A549 (cell line): ENCODE results near the gene C9orf78. TPM values are rescaled to one million over a fixed set of nuclear protein-coding genes. Genes with fewer than 3 reads are reported as not detected.

Source experiments
- ATAC-seq, 2 experiments: fragments of 200-7000 bp in 1 of 2; fragments of >200 bp in 1 of 2; cut with Nextera tagmentation in 1 of 2; cut with Tn5 transposase in 1 of 2; 3 replicates each; pipeline versions ENCODE4 v1.8.0 to v1.9.1; 2018 to 2020; ENCODE audit warnings: mild to moderate bottlenecking in 1 of 2, moderate library complexity in 1 of 2
- CTCF ChIA-PET: fragments of 300-600 bp; sonication (Branson Sonifier 250); formaldehyde crosslinking; extraction: SDS; loops from one replicate; lab custom pipeline; 2021; ENCODE audit warnings: antibody characterized with exemption, inconsistent platforms; lab: Yijun Ruan, JAX
- POLR2A ChIA-PET: fragments of 350-600 bp; formaldehyde crosslinking; extraction: SDS; loops from one replicate; lab custom pipeline; 2021; ENCODE audit warnings: antibody characterized with exemption, inconsistent platforms; lab: Yijun Ruan, JAX
- DNase-seq, 2 experiments: peaks; one replicate each; pipeline versions ENCODE4 v3.0.0 to v3.0.0-alpha.2; 2011 to 2016; ENCODE audit warnings: low read depth in 1 of 2, low spot score in 1 of 2
- FAIRE-seq: peaks from 2 replicates; lab custom pipeline; 2011; peaks lifted over from hg19 to GRCh38; lab: Jason Lieb, UNC
- H3K27ac ChIP-seq, 2 experiments: fragments of >200 bp; sonication (Bioruptor Twin); formaldehyde crosslinking; 3 replicates each; pipeline ENCODE4 v1.5.1; 2016 to 2017
- H3K4me1 ChIP-seq: fragments of >200 bp; sonication (Bioruptor Twin); formaldehyde crosslinking; 3 replicates; pipeline ENCODE4 v1.6.1; 2016
- H3K4me2 ChIP-seq: fragments of >200 bp; sonication (Bioruptor Twin); formaldehyde crosslinking; 3 replicates; pipeline ENCODE4 v1.6.1; 2016
- H3K4me3 ChIP-seq: fragments of >200 bp; sonication (Bioruptor Twin); formaldehyde crosslinking; 3 replicates; pipeline ENCODE4 v1.5.1; 2016
- H3K9me3 ChIP-seq: fragments of >200 bp; sonication (Bioruptor Twin); formaldehyde crosslinking; 3 replicates; pipeline ENCODE4 v1.6.1; 2016
- BHLHE40 ChIP-seq: IDR thresholded peaks from 2 replicates; pipeline ENCODE4 v1.6.1; 2012; ENCODE audit warnings: low read depth, low read length, inconsistent platforms
- CBX8 ChIP-seq: fragments of 200-600 bp; sonication (generic); IDR thresholded peaks from 2 replicates; pipeline ENCODE4 v1.6.1; 2016
- CHD2 ChIP-seq: fragments of 150-350 bp; IDR thresholded peaks from 2 replicates; pipeline ENCODE4 v1.6.1; 2014; ENCODE audit warnings: low read length; ENCODE audit not compliant: partially characterized antibody
- FOXS1 ChIP-seq: fragments of 250-450 bp; sonication (Bioruptor Pico); IDR thresholded peaks from 2 replicates; pipeline ENCODE4 v1.5.0; 2020; ENCODE audit warnings: mild to moderate bottlenecking, moderate library complexity
- HDAC2 ChIP-seq: fragments of 200-600 bp; sonication (generic); IDR thresholded peaks from 2 replicates; pipeline ENCODE4 v1.6.1; 2016
- HEYL ChIP-seq: fragments of 250-450 bp; sonication (Bioruptor Pico); IDR thresholded peaks from 2 replicates; pipeline ENCODE4 v1.8.0; 2021; ENCODE audit warnings: mild to moderate bottlenecking, moderate library complexity
- HOXB13 ChIP-seq: fragments of 250-450 bp; sonication (Bioruptor Pico); IDR thresholded peaks from 2 replicates; pipeline ENCODE4 v1.5.0; 2020; ENCODE audit warnings: low read depth, mild to moderate bottlenecking, moderate library complexity
- JUN ChIP-seq, 2 experiments: fragments of >200 bp; sonication (Bioruptor Twin); formaldehyde crosslinking; IDR thresholded peaks; 2 replicates in 1 of 2; 3 replicates in 1 of 2; pipeline ENCODE4 v1.6.1; 2016 to 2017
- JUNB ChIP-seq: fragments of >200 bp; sonication (Bioruptor Twin); formaldehyde crosslinking; IDR thresholded peaks from 2 replicates; pipeline ENCODE4 v1.6.1; 2016
- MAZ ChIP-seq: fragments of 150-350 bp; IDR thresholded peaks from 2 replicates; pipeline ENCODE4 v1.6.1; 2014; ENCODE audit warnings: antibody characterized with exemption, low read depth, low read length, borderline replicate concordance
- MYC ChIP-seq: IDR thresholded peaks from 2 replicates; pipeline ENCODE4 v1.6.1; 2012; ENCODE audit warnings: mild to moderate bottlenecking, inconsistent platforms, low read length, improper control_type of control experiment, borderline replicate concordance
- NPAS2 ChIP-seq: fragments of 250-450 bp; sonication (Bioruptor Pico); IDR thresholded peaks from 2 replicates; pipeline ENCODE4 v1.8.0; 2022; ENCODE audit warnings: mild to moderate bottlenecking, moderate library complexity, borderline replicate concordance
- NR3C1 ChIP-seq: fragments of >200 bp; sonication (Bioruptor Twin); formaldehyde crosslinking; IDR thresholded peaks from 3 replicates; pipeline ENCODE4 v1.6.1; 2017
- POLR2A ChIP-seq: IDR thresholded peaks from 2 replicates; pipeline ENCODE4 v1.6.1; 2012; ENCODE audit warnings: mild to moderate bottlenecking, low read length
- RARB ChIP-seq: fragments of 250-450 bp; sonication (Bioruptor Pico); IDR thresholded peaks from 2 replicates; pipeline ENCODE4 v1.8.0; 2021; ENCODE audit warnings: mild to moderate bottlenecking, moderate library complexity
- RFX5 ChIP-seq: fragments of 450-650 bp; IDR thresholded peaks from 2 replicates; pipeline ENCODE4 v1.7.1; 2014; ENCODE audit warnings: antibody characterized with exemption, mild to moderate bottlenecking, moderate library complexity
- RNF2 ChIP-seq: fragments of 200-600 bp; sonication (generic); IDR thresholded peaks from 2 replicates; pipeline ENCODE4 v1.6.1; 2016; ENCODE audit warnings: low read depth, mild to moderate bottlenecking, antibody characterized with exemption, moderate library complexity, borderline replicate concordance
- SREBF2 ChIP-seq: fragments of 450-650 bp; IDR thresholded peaks from 2 replicates; pipeline ENCODE4 v1.6.1; 2014; ENCODE audit warnings: mild to moderate bottlenecking, moderate library complexity
- ZC3H11A ChIP-seq: fragments of 450-650 bp; IDR thresholded peaks from 2 replicates; pipeline ENCODE4 v1.6.1; 2014; ENCODE audit warnings: antibody characterized with exemption, mild to moderate bottlenecking
- ZFP36 ChIP-seq: fragments of 450-650 bp; IDR thresholded peaks from 2 replicates; pipeline ENCODE4 v1.6.1; 2014; ENCODE audit warnings: borderline replicate concordance; ENCODE audit not compliant: partially characterized antibody
- WGBS: methylation state at CpG from one replicate; pipeline ENCODE4 v1.1.6; 2017; ENCODE audit errors: missing lambda C conversion rate; 5-methylcytosine and 5-hydroxymethylcytosine counted together
- polyA plus RNA-seq, 4 experiments: library from polyadenylated mRNA; depleted of rRNA in 3 of 4; stranded (reverse); fragments of >200 nt; fragmentation: RNase III in 1 of 4; extraction: RNeasy Plus Mini Kit Qiagen cat#74134 plus additional on column Dnase treatment in 1 of 4; gene quantifications; 2 replicates in 3 of 4; 3 replicates in 1 of 4; pipeline ENCODE4 v1.2.3, GENCODE V29; 2011 to 2017
- TF ChIP-seq, protein P1 (sequence below): IDR thresholded peaks from 2 replicates; pipeline ENCODE4 v1.6.1; 2012
- TF ChIP-seq, protein P2 (sequence below): IDR thresholded peaks from 2 replicates; pipeline ENCODE4 v1.6.1; 2012
- TF ChIP-seq, protein P3 (sequence below): fragments of 200-600 bp; sonication (generic); IDR thresholded peaks from 2 replicates; pipeline ENCODE4 v1.6.1; 2016; ENCODE audit warnings: antibody characterized with exemption, mild to moderate bottlenecking, moderate library complexity

C9orf78 gene
- polyA plus RNA-seq, 2 of the 4 experiments (the other 2 are of a cell fraction), result 91.4 to 131 TPM

DNA sequence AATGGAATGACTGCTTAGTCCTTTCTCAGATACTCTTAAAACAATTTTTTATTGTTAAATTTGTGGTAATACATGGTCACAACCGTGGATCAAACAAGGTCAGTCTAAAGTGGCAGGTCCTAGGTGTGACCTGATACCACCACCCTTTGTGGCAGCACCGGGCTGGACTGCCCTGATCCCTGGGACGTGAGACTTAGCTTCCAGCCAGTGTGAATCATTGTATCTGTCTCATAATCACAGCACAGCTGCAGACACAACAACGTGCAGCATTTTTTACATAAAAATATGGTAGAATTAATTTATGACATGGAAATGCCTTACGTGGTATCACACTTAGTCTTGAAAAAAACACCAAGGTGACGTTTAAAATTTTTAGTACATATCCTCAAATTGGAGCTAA, 24.3 kb downstream of the C9orf78 start:
- WGBS, result 66% methylated on average over 6 of the region's 6 CpGs
- POLR2A ChIA-PET, result interaction anchor here (0.6 kb wide), 1 partner anchor 759 kb away, joined by 3 read pairs; no protein-coding TSS in a partner anchor

DNA sequence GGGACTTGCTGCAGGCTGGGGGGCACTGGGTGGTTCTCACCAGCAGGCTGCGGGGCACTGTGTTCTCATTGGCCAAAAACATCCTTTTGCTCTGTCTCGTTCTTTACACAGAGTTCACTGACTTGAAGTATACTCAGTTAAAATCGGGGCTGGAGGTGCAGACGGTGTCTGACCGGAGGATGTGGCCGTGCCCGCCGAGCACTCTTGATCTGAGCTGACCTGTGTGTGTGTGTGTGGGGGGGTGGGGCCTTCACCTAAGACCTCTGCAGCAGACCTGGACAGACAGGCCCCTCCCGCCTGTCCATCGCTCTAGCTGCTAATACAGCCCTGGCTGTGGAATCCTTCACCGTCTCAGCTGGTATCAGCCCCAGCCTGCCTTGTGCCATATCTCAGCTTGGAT, 25.0 kb downstream of the C9orf78 start:
- Histone ChIP-seq H3K4me1 (peaks cover 18% of the 10 kb centered on the region), H3K4me2 (no peak overlapping the region), H3K9me3 (no peaks in the 10 kb centered on the region), H3K4me3 (no peak overlapping the region), H3K27ac (no peak overlapping the region)
- TF ChIP-seq HOXB13 (CRISPR knock-in tag), result no peak
- DNase-seq (no peak), FAIRE-seq (no peak), ATAC-seq (peak in 1 of 2 experiments; percentile 8; a peak in 3 of 6 replicates)
- ChIA-PET POLR2A (interaction anchor here (1.4 kb wide), 1 partner anchor 9 kb away, joined by 5 read pairs; no protein-coding TSS in a partner anchor), CTCF (interaction anchor here (1.1 to 2.1 kb wide), 4 partner anchors 20 to 88 kb away, joined by 3 to 8 read pairs (median 5); no protein-coding TSS in a partner anchor)
- WGBS, result 91% methylated on average over 11 of the region's 11 CpGs

More for the DNA sequence above, 24.3 kb downstream of the C9orf78 start:
- ATAC-seq (peak in 1 of 2 experiments; percentile 28; a peak in 2 of 6 replicates), FAIRE-seq (no peak), DNase-seq (no peak)
- no peak for TF ChIP-seq RFX5
- TF ChIP-seq, protein P1, sequence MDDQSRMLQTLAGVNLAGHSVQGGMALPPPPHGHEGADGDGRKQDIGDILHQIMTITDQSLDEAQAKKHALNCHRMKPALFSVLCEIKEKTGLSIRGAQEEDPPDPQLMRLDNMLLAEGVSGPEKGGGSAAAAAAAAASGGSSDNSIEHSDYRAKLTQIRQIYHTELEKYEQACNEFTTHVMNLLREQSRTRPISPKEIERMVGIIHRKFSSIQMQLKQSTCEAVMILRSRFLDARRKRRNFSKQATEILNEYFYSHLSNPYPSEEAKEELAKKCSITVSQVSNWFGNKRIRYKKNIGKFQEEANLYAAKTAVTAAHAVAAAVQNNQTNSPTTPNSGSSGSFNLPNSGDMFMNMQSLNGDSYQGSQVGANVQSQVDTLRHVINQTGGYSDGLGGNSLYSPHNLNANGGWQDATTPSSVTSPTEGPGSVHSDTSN, result no peak
- TF ChIP-seq RARB (CRISPR knock-in tag), result no peak
- no peak for TF ChIP-seq MYC
- TF ChIP-seq ZFP36, result no peak
- no peak for TF ChIP-seq SREBF2
- no peak for TF ChIP-seq RNF2
- TF ChIP-seq CHD2, result no peak
- TF ChIP-seq, protein P2, sequence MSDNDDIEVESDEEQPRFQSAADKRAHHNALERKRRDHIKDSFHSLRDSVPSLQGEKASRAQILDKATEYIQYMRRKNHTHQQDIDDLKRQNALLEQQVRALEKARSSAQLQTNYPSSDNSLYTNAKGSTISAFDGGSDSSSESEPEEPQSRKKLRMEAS, result no peak
- no peak for TF ChIP-seq HOXB13 (CRISPR knock-in tag)
- no peak for TF ChIP-seq POLR2A
- TF ChIP-seq JUN (IDR thresholded peaks at IDR 0.05), result no peak
- TF ChIP-seq BHLHE40, result no peak
- TF ChIP-seq HEYL (CRISPR knock-in tag), result no peak
- no peak for TF ChIP-seq JUNB
- TF ChIP-seq MAZ, result no peak
- no peak for TF ChIP-seq FOXS1 (CRISPR knock-in tag)
- TF ChIP-seq NR3C1, result no peak
- TF ChIP-seq NPAS2, result no peak
- TF ChIP-seq, protein P3, sequence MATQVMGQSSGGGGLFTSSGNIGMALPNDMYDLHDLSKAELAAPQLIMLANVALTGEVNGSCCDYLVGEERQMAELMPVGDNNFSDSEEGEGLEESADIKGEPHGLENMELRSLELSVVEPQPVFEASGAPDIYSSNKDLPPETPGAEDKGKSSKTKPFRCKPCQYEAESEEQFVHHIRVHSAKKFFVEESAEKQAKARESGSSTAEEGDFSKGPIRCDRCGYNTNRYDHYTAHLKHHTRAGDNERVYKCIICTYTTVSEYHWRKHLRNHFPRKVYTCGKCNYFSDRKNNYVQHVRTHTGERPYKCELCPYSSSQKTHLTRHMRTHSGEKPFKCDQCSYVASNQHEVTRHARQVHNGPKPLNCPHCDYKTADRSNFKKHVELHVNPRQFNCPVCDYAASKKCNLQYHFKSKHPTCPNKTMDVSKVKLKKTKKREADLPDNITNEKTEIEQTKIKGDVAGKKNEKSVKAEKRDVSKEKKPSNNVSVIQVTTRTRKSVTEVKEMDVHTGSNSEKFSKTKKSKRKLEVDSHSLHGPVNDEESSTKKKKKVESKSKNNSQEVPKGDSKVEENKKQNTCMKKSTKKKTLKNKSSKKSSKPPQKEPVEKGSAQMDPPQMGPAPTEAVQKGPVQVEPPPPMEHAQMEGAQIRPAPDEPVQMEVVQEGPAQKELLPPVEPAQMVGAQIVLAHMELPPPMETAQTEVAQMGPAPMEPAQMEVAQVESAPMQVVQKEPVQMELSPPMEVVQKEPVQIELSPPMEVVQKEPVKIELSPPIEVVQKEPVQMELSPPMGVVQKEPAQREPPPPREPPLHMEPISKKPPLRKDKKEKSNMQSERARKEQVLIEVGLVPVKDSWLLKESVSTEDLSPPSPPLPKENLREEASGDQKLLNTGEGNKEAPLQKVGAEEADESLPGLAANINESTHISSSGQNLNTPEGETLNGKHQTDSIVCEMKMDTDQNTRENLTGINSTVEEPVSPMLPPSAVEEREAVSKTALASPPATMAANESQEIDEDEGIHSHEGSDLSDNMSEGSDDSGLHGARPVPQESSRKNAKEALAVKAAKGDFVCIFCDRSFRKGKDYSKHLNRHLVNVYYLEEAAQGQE, result no peak
- peaks cover 18% of the 10 kb centered on the region for H3K4me1 ChIP-seq
- peak overlapping the region; percentile 33; the same call in 2 of the 3 replicates for H3K4me2 ChIP-seq
- H3K27ac ChIP-seq, result no peak overlapping the region
- CTCF ChIA-PET, result interaction anchor here (1.1 to 2.5 kb wide), 5 partner anchors 21 to 643 kb away, joined by 3 to 8 read pairs (median 5); no protein-coding TSS in a partner anchor
- no peak overlapping the region for H3K4me3 ChIP-seq
- H3K9me3 ChIP-seq, result no peaks in the 10 kb centered on the region

DNA sequence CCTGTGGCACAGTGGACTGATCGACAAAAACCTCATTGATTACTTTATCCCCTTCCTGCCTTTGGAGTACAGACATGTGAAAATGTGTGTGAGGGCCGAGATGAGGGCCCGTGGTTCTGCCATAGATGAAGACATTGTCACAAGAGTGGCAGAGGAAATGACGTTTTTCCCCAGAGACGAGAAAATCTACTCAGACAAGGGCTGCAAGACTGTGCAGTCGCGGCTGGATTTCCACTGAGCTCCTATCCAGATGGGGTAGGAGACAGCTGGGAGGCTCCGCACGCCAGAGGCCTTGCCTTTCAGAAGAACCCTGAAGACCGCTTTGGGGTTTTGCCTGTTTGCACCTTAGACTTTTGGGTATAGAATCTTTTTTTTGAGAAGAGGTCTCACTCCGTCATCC, 25.7 kb downstream of the C9orf78 start:
- H3K4me1 ChIP-seq, result peaks cover 18% of the 10 kb centered on the region
- WGBS, result 89% methylated on average over 11 of the region's 11 CpGs
- TF ChIP-seq CBX8, result no peak
- no peak for TF ChIP-seq ZC3H11A
- no peak for TF ChIP-seq HDAC2
- H3K9me3 ChIP-seq, result no peaks in the 10 kb centered on the region
- FAIRE-seq (no peak), DNase-seq (no peak), ATAC-seq (no peak; a peak in 1 of 6 replicates)
- H3K27ac ChIP-seq, result no peak overlapping the region
- ChIA-PET POLR2A (interaction anchor here (1.4 kb wide), 1 partner anchor 10 kb away, joined by 5 read pairs; no protein-coding TSS in a partner anchor), CTCF (interaction anchor here (0.6 to 1.3 kb wide), 5 partner anchors 19 to 122 kb away, joined by 3 to 6 read pairs (median 3); no protein-coding TSS in a partner anchor)
- H3K4me2 ChIP-seq, result no peak overlapping the region
- H3K4me3 ChIP-seq, result no peak overlapping the region
